HG03439 (cell line): Measurements from ENCODE around the gene PPP1R9A.

Experiments used
- ATAC-seq: cut with Tn5 transposase; IDR thresholded peaks from one replicate; pipeline ENCODE4 v1.9.1; 2021; ENCODE audit warnings: mild to moderate bottlenecking, moderate library complexity; ENCODE audit not compliant: unreplicated experiment

The PPP1R9A gene

GRCh38 chr7:95250571-95250970 lies 343.2 kb downstream of the PPP1R9A start:
- ATAC-seq, result no peak

DNA sequence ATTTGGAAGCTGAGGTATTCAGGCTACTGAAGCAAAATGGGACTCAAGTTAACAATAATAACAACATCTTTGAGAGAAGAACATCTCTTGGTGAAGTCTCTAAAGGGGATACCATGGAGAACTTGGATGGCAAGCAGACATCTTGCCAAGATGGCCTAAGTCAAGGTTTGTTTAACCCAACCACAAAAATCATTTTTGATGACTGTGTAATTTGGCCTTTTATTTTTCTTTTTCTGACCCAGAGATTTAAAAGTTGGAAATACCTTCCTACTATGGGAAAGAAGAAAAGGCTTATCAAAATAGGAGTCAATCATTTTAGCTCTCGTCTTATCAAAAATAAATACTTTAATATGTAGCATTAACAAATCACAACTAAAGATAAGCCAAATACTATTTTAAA lies 344.6 kb downstream of the PPP1R9A start:
- no peak for ATAC-seq

GRCh38 chr7:95253986-95254385 lies 346.6 kb downstream of the PPP1R9A start:
- ATAC-seq, result no peak

DNA sequence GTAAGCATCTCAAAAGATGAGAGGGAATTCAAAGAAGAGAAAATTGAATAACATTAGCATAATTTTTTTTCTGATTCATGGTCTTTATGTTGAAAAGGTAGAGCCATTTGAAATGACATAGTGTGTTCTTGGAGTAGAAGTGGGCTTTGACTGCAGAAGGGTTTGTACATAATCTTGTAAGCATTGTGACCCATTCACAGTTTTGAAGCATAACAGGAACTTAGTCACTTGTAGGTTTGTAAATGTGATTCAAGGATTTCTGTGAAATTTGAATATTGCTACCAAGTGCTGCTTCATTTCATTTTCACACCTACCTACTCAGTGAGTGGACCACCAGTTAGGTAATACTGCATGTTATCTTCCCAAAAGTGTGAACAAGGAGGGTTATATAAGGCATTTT lies 348.3 kb downstream of the PPP1R9A start:
- ATAC-seq, result no peak

DNA sequence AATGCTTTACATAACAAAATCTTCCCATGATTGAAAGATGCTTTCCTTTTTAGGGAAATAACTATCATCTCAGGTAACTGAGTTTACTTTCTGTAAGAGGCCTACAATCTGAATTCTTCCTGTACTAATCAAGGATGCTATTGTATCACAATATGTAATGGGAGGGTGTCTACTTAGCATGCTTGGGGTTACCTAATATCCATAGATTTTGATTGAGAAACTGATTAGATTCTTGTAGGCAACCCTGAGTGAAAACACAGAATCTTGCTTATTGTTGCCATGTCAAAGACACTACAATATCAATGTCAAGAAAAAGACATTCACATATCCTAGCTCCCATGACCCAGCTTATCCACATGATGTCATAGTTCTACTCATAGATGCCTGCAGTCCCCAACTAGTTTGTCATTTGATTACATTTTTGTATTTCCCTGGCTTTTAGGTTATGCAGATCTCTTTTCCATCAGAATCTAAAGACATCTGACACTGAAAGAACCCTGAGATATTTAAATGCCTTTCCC lies 354.6 kb downstream of the PPP1R9A start:
- ATAC-seq, result no peak

GRCh38 chr7:95262875-95263274 lies 355.5 kb downstream of the PPP1R9A start:
- no peak for ATAC-seq

DNA sequence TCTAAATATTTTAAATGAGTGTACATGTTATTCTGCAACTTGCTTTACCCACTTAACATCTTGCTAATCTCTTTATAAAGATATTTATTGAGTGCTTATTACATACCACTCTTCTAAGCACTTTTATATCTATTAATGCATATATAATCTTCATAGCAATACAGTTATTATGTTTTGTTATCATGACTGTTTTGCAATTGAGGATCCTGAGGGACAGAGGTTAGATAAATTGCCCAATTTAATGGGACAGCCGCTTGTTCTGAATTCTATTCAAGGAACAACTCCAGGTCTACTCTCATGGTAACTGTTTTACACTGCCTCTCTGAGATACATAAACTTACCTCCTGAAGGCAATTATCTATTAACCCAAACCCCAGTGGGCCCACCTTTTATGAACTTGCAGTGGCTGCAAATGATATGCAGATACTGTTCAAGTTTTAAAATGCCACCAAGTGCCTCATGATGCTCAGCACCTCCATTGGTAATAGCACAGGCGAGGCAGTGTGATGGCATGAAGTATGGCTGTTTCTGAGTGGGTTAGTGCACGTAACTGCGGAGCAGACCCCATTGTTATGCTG lies 356.5 kb downstream of the PPP1R9A start:
- no peak for ATAC-seq

DNA sequence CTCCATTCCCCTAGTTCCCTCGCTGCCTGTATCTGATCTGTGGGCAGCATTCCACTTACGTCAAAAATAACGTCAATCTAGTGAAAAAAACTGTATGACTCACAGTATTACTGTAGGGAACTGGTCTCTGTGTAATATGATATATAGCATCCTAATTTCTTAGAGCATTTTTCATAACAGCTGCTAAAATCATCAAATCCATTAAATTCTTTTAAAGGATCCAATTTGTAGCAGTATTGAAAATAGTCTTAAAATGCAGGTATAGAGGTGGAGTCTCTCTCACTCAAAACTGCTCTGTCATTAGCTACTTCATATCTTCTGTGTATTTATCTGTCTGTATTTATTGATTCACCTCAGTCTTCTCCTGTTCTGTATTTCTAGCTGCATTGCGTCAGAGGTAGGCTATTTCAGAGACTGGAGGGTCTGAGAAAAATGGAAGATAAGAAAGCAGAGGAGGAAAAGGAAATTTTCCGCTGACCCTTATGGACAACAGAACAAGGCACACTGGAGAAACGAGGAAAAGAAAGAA lies 357.0 kb downstream of the PPP1R9A start:
- no peak for ATAC-seq

- no peak for ATAC-seq
Observed at GRCh38 chr7:95265634-95266033, 358.2 kb downstream of the PPP1R9A start.

GRCh38 chr7:95267754-95268153 lies 360.4 kb downstream of the PPP1R9A start:
- no peak for ATAC-seq

GRCh38 chr7:95269640-95270039 lies 362.2 kb downstream of the PPP1R9A start:
- ATAC-seq, result no peak

DNA sequence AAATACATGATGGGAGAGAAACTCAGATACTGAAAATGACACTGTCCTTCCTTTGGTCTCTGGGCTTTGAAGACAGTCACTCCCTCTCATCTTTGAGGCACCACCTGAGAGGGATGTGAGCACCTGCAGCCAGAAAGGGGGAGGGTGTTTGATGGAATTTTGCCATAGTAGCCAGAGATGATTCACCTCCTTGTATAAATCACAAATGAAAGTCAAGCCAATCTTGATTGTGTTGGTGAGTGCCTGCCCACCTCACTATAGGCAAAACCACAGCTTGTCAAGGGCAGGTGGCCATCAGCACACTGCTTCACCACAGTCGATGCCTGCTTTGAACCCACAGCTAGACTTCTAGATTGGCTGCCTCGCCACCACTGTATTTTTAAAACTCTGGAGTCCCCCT lies 368.7 kb downstream of the PPP1R9A start:
- ATAC-seq, result no peak

- ATAC-seq, result no peak
Observed at GRCh38 chr7:95279417-95279816, 372.0 kb downstream of the PPP1R9A start.

DNA sequence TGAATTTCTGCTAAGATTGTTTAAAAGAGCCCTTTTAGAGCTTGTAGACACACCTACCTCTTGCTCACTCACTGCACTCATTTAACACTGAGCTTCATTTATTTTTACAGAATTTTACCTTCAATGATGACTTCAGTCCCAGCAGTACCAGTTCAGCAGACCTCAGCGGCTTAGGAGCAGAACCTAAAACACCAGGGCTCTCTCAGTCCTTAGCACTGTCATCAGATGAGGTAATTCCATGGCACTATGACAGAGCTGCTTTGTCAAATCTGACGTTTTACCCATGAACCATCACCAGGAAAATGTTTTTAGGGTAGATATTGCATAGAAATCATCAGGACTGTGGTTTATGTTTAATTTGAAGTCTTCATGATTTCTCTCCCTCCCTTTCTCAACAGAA lies 378.7 kb downstream of the PPP1R9A start:
- no peak for ATAC-seq

- ATAC-seq, result no peak
Observed at GRCh38 chr7:95290166-95290830, 382.9 kb downstream of the PPP1R9A start.

DNA sequence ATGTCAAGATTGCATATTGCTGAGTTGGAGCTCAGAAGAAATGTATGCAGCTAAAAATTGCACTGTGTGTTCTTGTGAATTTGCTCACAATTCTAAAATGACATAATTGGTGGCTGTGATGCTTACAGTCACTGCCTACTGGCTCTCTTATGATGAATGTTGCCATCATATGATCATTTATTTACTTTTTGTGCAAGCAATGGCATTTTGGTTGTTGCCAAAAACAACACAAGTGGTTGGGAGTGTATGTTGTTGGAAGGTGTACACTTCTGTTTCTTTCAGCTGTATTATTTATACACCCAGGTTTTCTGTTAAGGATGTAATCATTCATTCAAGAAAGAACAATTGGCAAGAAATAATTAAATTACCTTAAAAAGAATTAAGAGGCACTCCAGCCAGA lies 388.0 kb downstream of the PPP1R9A start:
- ATAC-seq, result no peak

GRCh38 chr7:95296456-95296855 lies 389.1 kb downstream of the PPP1R9A start:
- no peak for ATAC-seq

- no peak for ATAC-seq
Observed at GRCh38 chr7:95297041-95297440, 389.6 kb downstream of the PPP1R9A start.

DNA sequence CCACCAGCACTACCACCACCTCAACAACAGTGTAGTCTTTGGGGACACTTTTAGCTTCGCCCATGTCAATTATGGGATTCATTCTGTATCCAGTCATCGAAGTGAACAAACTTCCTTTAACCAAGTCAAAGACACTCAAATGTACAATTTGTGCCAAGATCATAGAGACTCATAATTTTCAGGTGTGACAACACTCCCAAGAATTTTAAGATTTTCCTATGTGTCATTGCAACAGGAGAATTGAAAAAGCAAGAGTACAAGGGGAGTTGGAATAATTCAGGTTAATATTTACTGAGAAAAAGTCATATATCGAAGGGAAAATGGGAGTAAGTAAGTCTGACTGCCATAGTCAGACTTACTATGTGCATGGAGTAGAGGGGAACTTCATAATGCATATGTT lies 390.7 kb downstream of the PPP1R9A start:
- no peak for ATAC-seq

- ATAC-seq, result no peak
Observed at GRCh38 chr7:95303013-95303905, 395.9 kb downstream of the PPP1R9A start.

DNA sequence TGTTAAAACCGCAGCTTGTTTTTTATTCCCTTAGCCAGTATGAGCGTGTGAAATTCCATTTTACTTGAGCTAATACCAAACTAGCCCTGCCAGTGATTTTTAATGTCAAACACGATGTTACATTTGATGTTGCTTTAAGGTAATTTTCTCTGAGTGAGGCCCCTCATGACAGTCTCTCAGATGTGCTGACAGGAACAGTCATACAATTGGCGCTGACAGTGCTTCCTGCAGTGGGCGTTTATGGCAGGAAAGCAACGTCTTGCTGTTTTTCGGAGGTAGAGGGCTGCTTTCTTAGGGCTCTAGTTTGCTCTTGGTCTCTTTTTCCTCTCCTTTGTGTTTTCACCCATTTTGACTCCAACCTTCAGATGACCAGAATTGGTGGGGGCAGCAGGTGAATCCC lies 397.6 kb downstream of the PPP1R9A start:
- no peak for ATAC-seq
